Vagina (tissue), 2 donors: Measurements from ENCODE around the gene KCNK1. TPM values are rescaled to one million over a fixed set of nuclear protein-coding genes. Genes with fewer than 3 reads are reported as not detected.
"Not testable (repeated sequence)": the region's sequence is repeated elsewhere in the genome, so short reads cannot be mapped to it uniquely, and the experiment has no call there.

Source experiments
- DNase-seq, 2 donors: peaks; one replicate each; pipeline ENCODE4 v3.0.0-alpha.2; 2017; ENCODE audit errors: extremely low spot score in 2 of 2
- H3K27ac ChIP-seq: fragments of 200-600 bp; sonication (generic); one replicate; pipeline ENCODE4 v1.5.1; 2019
- H3K27me3 ChIP-seq: fragments of 200-600 bp; sonication (generic); one replicate; pipeline ENCODE4 v1.5.1; 2019
- H3K36me3 ChIP-seq, 2 donors: fragments of 200-600 bp; sonication (generic); one replicate each; pipeline ENCODE4 v1.5.1; 2017 to 2019
- H3K4me1 ChIP-seq: fragments of 200-600 bp; sonication (generic); one replicate; pipeline ENCODE4 v1.5.1; 2019
- H3K4me3 ChIP-seq, 2 donors: fragments of 200-600 bp; sonication (generic); 1 replicate in 1 of 2; 2 replicates in 1 of 2; pipeline ENCODE4 v1.5.1; 2016 to 2019
- H3K9me3 ChIP-seq: fragments of 200-600 bp; sonication (generic); one replicate; pipeline ENCODE4 v1.5.1; 2019
- CTCF ChIP-seq, 3 experiments: fragments of 450-650 bp in 2 of 3; fragments of 200-600 bp in 1 of 3; sonication (generic) in 1 of 3; IDR thresholded peaks; one replicate each; pipeline ENCODE4 v1.5.1; 2017 to 2019; ENCODE audit warnings: antibody characterized with exemption in 3 of 3, mild to moderate bottlenecking in 2 of 3, moderate library complexity in 2 of 3
- POLR2A ChIP-seq, 2 donors: fragments of 450-650 bp; IDR thresholded peaks; one replicate each; pipeline ENCODE4 v1.6.1; 2017; ENCODE audit warnings: antibody characterized with exemption in 2 of 2, mild to moderate bottlenecking in 2 of 2, moderate library complexity in 2 of 2
- POLR2AphosphoS5 ChIP-seq, 2 donors: sonication (generic); formaldehyde crosslinking; IDR thresholded peaks; one replicate each; pipeline ENCODE4 v1.9.0; 2017; ENCODE audit warnings: antibody characterized with exemption in 2 of 2, mild to moderate bottlenecking in 2 of 2, low read depth in 1 of 2; ENCODE audit not compliant: insufficient read depth in 1 of 2
- intact Hi-C: fragments of 100-400 bp; cut with DNase I; formaldehyde crosslinking; loops from one replicate; pipeline ENCODE4 v1.15.1; 2023
- total RNA-seq: library from RNA; depleted of rRNA; stranded (reverse); fragments of >200 nt; gene quantifications from one replicate; pipeline ENCODE4 v1.2.3, GENCODE V29; 2016

The KCNK1 gene
- total RNA-seq, 1 donor from 2014 or later: 11.3 TPM

GRCh38 chr1:233679030-233679429 is 65.1 kb downstream of the KCNK1 start:
- no peak overlapping the region for H3K4me3 ChIP-seq
- TF ChIP-seq POLR2A (IDR thresholded peaks at IDR 0.05): no peak
- no peak for TF ChIP-seq POLR2AphosphoS5 (IDR thresholded peaks at IDR 0.05; ENCODE audit: insufficient read depth in 1 of 2, low read depth in 1 of 2)
- TF ChIP-seq CTCF (IDR thresholded peaks at IDR 0.05): no peak

GRCh38 chr1:233679591-233680373 is 65.9 kb downstream of the KCNK1 start:
- intact Hi-C loops: no loop called here
- no peak overlapping the region for H3K4me3 ChIP-seq
- no peaks in the 10 kb centered on the region for H3K27me3 ChIP-seq
- TF ChIP-seq POLR2AphosphoS5 (IDR thresholded peaks at IDR 0.05; ENCODE audit: insufficient read depth in 1 of 2, low read depth in 1 of 2): no peak
- no peak for TF ChIP-seq POLR2A (IDR thresholded peaks at IDR 0.05)
- no peak for TF ChIP-seq CTCF (IDR thresholded peaks at IDR 0.05)
- no peak overlapping the region for H3K27ac ChIP-seq
- H3K9me3 ChIP-seq: no peaks in the 10 kb centered on the region
- no peaks in the 10 kb centered on the region for H3K4me1 ChIP-seq
- no peak for DNase-seq
- H3K36me3 ChIP-seq: no peaks in the 10 kb centered on the region

More at GRCh38 chr1:233679030-233679429, 65.1 kb downstream of the KCNK1 start:
- no peak for DNase-seq
- Histone ChIP-seq H3K27me3 (no peaks in the 10 kb centered on the region), H3K27ac (no peak overlapping the region), H3K36me3 (no peaks in the 10 kb centered on the region), H3K9me3 (no peaks in the 10 kb centered on the region), H3K4me1 (no peaks in the 10 kb centered on the region)
- intact Hi-C loops: no loop called here

- Histone ChIP-seq H3K4me3 (no peak overlapping the region), H3K4me1 (no peaks in the 10 kb centered on the region), H3K27ac (no peak overlapping the region), H3K36me3 (no peaks in the 10 kb centered on the region), H3K9me3 (no peaks in the 10 kb centered on the region), H3K27me3 (no peaks in the 10 kb centered on the region)
- TF ChIP-seq POLR2AphosphoS5 (IDR thresholded peaks at IDR 0.05; ENCODE audit: insufficient read depth in 1 of 2, low read depth in 1 of 2) (no peak), POLR2A (IDR thresholded peaks at IDR 0.05) (no peak), CTCF (IDR thresholded peaks at IDR 0.05) (no peak)
- intact Hi-C loops: no loop called here
- no peak for DNase-seq
Observed at GRCh38 chr1:233681285-233681684, 67.4 kb downstream of the KCNK1 start.

- DNase-seq, intact Hi-C loops, H3K27me3 ChIP-seq, H3K4me3 ChIP-seq, H3K9me3 ChIP-seq, H3K27ac ChIP-seq, H3K36me3 ChIP-seq: not testable (repeated sequence)
- peaks cover 11% of the 10 kb centered on the region for H3K4me1 ChIP-seq
Observed at GRCh38 chr1:233686653-233687052, 72.7 kb downstream of the KCNK1 start.

GRCh38 chr1:233689017-233689747 is 75.3 kb downstream of the KCNK1 start:
- Histone ChIP-seq H3K4me3 (no peak overlapping the region), H3K27me3 (no peaks in the 10 kb centered on the region), H3K27ac (peak overlapping the region; percentile 14), H3K9me3 (no peaks in the 10 kb centered on the region), H3K4me1 (peaks cover 11% of the 10 kb centered on the region), H3K36me3 (no peaks in the 10 kb centered on the region)
- intact Hi-C loops: no loop called here
- TF ChIP-seq CTCF (IDR thresholded peaks at IDR 0.05) (no peak), POLR2AphosphoS5 (IDR thresholded peaks at IDR 0.05; ENCODE audit: insufficient read depth in 1 of 2, low read depth in 1 of 2) (no peak), POLR2A (IDR thresholded peaks at IDR 0.05) (no peak)
- DNase-seq: no peak
